Measurements from ENCODE around the gene ATP2C1.

ATP2C1 gene

DNA sequence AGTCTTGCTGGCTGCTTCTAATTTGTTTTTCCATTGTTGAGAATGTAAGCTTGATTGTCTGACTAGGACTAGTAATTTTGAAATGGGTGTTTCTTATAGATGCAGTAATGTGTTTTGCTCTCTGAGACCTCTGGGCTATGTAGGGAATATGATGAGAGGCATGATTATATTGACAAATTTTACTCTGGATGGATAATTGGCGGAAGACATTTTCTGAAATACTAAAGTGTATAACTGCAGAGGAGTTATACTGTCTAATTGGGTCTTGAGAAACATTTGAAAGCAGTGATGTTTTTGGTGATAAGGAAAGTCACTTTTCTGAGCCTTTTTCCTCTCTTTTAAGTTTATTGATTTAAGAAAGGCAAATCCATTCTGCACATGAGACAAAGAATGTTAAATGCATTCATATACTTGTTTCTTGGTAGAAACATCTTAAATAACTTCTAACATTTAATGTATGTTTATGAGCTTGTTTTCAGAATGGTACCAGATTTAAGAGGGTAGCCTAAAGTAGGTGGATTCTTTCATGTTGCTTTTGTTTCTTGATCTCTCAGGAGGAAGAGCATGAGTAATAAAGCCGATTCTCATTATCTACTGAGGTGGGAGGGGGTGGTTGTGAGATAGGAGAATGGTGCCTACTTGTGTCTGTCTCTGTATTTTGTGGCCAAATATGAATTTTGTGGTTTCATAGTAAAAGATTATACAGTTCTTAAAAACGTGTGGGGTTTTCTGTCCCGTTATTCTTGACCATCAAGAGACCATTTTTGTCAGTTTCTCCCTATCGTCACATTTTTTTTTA, 2.0 kb downstream of the ATP2C1 start:
- DNase-seq: no peak

DNA sequence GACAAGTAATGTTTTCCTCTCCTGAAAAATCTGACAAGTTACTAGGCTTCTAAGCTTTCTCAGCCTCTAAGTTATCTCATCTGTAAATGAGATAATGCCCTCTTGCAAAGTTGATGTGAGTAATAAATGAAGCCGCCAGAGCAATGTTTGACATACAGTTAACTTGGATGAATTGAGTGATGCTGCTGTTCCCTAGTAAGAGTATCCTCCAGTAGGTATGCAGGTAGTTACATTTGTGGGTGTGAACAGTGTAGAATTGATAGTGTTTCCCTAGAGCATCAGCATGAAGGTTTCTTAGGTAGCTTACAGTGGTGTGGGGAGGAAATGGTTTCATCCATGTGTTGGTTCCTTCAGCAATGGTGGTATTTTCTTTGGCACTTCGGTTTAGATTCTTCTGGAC, 3.4 kb downstream of the ATP2C1 start:
- no peak for DNase-seq

DNA sequence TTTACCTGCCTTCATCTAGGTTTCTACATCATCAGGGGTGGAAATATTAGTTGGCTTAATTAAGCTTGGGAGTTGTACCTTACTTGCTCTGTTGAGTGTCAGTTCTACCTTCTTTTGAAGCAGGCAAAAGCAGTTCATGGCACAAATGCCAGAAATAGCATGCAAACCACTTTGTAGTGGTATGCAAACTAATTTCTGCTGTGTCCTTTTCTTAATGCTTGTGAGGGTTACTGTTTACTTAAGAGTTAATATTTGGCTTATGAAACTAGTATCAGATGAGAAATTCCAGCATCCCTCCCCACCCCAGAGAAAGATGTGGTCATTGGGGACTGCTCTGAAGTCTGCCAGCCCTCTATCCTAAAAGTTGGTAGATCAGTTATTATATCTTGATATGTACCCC, 7.1 kb downstream of the ATP2C1 start:
- no peak for DNase-seq

DNA sequence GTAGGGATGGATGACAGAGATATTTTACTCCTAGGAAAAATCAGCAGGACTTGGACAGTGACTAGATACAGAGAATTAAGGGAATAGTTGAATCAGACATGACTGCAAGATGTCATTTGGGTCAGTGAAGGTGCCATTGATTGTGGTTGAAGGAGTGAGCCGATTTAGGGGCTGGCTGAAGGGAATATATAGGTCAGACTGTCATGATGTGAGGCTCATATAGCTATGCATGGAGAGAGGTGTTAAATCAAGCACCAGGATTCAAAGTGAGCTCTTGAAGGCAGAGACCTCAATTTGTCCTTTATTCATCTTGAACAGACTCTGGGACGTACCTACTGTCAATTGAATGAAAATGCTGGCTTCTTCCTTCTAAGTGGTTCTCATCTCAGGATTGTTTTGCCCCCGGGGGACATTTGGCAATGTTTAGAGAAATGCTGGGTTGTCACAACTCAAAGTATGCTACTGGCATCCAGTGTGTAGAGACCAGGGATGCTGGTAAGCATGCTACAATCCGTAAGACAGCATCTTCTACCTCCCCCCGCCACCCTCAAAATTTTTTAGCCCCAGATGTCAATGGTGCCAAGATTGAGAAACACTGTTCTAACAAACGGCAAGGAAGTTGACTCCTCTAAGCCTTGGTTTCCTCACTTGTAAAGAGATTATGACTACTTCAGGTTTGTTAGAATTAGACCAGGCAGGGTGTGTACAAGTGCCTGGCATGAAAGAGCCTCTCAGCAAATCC, 7.8 kb downstream of the ATP2C1 start:
- DNase-seq: no peak

DNA sequence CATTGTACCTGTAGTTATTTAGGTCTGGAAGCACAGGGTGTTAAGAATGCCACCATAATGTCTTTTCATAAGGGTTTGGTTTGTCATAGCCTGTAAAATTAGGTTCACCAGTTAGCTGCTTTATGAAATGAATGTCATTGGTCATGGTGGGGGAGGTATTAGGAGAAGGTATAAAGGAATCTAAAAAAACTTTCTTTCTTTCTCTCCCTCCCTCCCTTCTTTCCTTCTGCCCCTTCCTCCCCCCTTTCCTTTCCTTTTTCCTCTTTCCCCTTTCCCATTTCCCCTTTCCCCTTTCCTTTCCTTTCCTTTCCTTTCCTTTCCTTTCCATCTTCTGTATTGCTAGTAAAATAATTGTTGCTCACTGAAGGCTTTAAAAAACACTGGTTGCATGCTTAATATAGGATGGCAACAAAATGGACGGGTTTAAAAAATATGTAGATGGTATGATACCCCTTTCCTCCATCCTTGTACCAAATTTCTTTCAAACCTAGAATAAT, 9.6 kb downstream of the ATP2C1 start:
- no peak for DNase-seq

DNA sequence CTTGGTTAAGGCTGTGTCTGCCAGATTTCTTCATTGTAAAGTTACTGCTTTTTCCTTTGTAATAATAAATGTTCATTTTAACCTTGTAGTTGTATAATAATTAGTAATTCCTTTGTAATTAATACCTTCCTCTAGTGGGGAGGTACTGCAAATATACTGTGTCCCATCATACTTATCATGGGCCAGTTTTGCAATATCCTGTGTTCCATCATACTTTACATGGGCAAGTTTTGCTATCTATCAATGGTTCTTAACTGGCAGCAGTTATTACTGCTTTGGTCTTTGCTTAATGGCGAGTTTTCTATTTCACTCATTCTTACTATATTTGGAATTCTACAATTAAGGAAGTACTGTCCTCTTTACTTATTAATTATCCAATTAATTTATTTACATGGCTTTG, 10.6 kb downstream of the ATP2C1 start:
- no peak for DNase-seq

DNA sequence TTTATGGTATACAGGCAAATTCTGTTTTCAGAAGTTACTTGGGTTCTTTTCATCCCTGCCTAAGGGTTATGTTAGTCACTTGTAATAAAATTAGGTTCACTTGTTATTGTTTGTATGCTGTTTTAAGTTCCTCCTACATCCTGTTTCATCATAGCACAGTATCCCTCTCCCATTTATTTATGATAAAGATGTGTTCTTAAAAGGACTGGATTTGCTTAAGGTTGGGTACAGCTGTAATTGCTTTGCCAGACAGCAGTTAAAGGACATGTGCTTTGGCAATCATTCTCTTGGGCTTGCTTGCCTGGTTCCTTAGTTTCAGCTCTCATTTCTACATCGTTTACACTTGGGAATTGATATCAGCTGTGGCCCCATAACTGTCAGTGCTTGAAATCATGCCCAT, 11.7 kb downstream of the ATP2C1 start:
- DNase-seq: no peak

DNA sequence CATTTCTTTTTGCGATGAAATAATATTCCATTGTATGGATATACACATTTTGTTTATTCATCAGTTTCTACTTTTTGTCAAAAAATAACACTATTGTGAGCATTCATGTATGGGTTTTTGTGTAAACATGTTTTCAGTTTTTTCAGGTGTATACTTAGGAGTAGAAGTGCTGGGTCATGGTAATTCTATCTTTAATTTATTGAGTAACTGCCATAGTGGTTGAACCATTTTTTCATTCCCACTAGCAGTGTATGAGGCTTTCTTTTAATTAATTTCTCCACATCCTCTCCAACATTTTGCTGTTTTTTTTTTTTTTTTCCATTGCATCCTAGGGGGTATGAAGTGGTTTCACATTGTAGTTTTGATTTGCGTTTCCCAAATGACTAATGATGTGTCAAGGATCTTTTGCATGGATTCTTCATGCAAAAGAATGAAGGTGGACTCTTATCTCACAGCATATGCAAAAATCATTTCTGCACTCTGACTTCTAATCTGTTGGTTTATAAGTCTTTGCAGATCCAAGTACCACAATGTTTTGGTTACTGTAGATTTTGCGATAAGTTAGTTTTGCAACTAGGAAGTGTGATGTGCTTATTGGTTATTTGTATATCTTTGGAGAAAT, 12.6 kb downstream of the ATP2C1 start:
- DNase-seq: no peak

DNA sequence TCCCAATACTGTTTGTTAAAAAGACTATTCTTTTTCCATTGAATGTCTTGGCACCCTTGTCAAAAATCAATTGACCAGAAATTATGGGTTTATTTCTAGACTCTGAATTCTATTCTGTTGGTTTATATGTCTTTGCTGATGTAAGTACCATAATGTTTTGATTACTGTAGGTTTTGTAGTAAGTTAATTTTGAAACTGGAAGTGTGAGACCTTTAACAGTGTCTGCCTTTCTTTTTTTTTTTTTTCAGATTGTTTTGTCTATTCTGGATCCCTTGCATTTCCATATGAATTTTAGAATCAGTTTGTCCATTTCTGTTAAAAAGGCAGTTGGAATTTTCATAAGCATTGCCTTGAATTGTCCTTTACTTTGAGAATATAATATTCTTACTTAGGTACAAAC, 13.6 kb downstream of the ATP2C1 start:
- no peak for DNase-seq

DNA sequence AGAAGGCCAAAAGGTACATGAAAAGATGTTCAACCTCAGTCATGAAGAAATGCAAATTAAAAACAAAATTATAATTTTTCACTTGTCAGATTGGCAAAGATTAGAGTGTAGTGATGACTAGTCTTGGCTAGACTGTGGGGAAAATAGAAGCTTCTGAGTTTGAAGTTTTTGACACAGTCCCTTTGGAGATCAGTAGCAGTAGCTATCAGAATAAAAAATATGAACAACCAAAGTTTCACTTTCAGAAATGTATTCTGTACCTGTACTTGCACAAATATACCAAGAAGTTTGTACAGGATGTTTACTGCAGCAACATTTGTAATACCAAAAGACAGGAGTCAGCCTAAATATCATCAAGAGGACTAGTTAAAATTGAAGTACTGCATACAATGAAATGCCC, 14.1 kb downstream of the ATP2C1 start:
- no peak for DNase-seq

DNA sequence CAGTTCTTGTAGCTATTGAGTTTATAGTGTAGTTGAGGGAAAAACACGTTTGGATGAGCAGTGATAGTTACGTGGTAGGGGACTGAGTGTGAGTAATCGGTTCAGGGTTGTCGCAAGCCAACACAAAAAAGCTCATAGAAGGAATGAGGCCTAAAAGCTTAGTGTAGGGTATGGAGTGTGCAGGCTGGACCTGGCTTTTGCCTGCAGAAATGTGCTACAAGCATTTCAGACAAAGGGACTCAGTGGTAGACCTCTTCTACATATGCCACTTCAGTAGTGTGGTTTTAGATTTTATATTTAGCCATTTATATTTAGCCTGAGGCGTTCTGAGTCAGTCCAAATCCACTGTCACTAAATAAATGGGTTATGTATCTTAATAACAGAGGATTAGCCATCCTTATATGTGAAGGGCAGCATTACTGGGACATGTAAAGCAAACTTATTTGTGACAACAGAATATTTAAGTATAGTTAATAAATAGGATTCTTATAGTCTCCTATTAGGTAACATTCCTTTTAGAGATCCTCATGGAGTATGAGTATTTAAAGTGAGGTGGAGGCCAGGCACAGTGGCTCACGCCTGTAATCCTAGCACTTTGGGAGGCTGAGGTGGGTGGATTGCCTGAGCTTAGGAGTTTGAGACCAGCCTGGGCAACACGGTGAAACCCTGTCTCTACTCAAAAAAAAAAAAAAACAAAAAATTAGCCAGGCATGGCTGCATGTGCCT, 21.8 kb downstream of the ATP2C1 start:
- no peak for DNase-seq

DNA sequence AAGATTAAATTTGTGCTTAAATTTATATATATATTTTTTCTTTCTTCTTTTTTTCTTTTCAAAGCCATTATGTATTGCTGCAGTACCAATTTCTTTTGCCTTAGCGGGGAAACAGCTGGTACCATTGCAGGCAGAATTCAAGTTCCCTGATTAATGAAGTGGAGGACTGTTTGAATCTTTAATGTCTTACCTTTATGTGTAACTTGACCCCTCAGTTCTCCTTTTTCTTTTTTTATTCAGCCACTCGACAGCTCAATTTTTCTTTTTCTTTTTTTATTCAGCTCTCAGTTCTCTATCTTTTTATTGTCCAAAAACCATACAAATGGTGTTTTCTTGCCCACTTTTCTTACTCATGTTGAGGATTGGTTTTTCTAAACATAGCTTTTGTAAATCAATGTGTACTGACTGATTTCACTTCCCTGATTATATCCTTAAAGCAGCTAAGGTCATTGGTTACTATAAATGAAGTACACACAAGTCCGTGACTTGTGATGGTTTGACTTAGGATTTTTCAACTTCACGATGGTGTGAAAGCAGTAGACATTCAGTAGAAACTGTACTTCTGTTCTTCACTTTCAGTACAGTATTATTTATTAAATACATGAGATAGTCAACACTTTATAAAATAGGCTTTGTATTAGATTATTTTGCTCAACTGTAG, 22.8 kb downstream of the ATP2C1 start:
- DNase-seq: no peak

DNA sequence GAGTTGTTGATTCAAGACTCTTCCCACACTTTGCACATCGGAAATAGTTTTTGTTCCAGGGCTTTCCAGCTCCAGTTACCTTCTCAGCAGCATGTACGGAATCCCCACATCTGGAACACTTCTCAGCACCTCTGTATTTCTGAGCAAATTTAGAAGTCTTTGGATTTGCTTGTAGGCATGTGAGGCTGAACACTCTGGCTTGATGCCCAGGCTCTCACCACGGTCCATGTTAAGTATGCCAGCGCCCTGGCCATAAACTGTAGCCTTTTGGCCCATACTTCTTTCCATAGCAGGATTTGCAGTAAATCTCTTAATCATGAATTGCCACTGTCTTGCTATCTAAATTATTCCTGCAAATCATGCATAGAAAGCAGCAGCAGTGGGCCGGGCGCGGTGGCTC, 24.4 kb downstream of the ATP2C1 start:
- no peak for DNase-seq

DNA sequence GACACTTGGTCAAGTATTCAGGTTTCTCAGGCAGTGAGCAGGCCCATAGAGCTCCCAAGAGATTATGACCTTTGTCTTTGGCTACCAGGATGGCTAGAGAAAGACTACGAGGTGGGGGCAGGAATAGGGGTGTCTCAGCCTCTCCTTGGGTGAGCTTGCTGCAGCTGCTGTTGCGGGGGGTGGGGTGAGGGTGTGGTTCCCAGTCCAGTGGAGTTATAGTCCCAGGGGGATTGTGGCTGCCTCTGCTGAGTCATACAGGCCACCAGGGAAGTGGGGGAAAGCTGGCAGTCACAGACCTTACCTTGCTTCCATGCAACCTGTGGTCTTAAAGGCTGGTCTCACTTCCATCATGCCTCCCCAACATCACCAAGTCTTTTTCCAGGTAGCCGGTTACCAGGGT, 31.7 kb downstream of the ATP2C1 start:
- no peak for DNase-seq

DNA sequence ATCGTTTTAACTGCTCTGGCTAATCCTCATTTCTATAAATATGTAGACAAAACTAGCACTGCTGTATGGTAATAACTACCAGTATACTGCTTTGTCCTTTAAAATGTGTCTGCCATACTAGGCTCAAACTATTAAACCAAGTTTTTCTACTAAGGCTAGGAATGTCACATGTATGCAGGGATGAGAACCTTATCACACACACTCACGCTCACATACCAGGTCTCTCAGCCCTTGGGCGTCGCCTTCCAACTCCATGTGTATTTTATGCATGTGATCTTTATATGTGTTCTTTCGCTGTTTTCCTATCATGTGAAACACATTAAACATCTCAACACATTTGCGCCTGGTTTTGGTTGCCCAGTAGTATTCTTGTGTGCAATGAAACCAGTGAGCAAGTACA, 32.6 kb downstream of the ATP2C1 start:
- no peak for DNase-seq

DNA sequence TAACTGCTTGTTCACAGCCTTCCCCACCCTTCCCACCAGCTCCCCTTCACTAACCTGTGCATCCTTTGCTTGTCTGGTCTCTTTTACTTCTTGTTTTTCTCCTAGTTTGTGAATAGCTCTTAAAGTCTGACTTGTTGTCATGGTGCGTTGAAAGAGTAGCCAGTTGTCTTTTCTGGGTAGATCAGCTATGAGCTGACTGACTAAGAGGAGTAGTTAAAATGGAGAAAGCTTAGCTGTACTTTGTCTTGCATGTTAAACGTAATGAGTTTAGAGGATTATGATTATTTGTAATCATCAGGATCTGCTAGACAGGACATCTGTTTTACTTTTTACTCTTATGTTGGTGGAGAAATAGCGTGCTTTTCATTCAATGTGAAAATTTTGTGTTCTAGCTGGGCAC, 35.9 kb downstream of the ATP2C1 start:
- DNase-seq: no peak

DNA sequence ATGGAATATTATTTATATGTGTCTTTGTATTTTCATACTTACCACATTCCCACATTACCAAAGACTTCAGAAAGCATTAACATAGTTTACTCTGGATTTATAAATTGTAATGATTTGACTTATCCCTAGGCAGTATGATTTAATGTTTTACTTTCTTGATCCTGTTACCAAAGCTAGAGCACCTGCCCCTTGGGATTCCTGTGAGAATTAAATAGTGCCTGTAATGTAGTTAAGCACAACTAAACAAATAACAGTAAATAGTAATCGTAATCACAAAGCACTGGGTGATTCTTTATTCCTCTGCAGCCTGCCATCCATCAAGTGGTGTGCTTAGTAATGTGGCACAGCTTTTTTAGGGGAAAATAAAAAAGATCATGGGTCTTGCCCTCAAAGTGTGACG, 39.1 kb downstream of the ATP2C1 start:
- no peak for DNase-seq

DNA sequence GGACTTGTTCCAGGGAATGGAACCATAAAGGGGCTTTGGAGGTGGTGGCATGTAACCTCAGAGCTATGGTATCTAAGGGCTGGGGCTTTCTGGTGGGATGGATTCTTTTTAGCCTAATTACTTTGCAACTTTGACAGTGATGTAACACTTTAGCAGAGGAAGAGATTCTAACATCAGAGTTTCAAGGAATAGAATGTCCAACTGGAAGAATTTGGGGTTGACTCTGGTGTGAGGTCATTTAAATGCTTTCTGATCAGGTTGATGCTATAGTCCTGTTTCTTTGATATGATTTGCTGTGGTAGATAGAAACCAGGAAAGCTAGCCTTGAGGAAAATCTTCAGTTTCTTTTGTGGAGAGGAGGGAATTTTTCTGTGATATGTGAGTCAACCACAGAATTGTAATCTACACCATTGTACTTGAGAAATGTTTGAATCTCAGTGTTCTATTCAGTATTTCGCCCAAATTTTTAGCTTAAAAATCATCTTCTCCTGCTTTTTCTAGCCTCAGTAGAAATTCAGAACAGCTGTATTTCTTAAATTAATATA, 40.0 kb downstream of the ATP2C1 start:
- DNase-seq: no peak

DNA sequence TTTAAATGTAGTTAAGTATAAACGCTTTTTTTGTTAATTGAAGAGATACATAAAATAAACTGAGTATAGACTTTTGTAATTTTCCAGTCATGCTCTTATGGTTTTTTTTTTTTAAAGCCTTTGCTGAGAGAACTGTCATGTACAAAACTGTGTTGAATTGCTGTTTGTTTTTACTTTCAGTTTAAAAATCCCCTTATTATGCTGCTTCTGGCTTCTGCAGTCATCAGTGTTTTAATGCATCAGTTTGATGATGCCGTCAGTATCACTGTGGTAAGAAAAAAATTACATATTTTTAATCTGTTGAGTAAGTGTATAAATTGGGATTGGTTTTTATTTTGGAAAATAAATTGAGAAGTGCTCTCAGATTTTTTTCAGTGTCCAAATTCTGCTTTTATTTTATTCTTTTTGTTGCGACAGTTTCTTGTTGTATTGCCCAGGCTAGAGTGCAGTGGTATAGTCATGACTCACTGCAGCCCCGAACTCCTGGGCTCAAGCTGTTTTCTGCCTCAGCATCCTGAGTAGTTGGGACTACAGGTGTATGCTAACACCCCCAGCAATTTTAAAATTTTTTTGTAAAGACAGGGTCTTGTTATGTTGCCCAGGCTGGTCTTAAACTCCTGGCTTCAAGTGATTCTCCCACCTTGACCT, 40.7 kb downstream of the ATP2C1 start:
- no peak for DNase-seq

DNA sequence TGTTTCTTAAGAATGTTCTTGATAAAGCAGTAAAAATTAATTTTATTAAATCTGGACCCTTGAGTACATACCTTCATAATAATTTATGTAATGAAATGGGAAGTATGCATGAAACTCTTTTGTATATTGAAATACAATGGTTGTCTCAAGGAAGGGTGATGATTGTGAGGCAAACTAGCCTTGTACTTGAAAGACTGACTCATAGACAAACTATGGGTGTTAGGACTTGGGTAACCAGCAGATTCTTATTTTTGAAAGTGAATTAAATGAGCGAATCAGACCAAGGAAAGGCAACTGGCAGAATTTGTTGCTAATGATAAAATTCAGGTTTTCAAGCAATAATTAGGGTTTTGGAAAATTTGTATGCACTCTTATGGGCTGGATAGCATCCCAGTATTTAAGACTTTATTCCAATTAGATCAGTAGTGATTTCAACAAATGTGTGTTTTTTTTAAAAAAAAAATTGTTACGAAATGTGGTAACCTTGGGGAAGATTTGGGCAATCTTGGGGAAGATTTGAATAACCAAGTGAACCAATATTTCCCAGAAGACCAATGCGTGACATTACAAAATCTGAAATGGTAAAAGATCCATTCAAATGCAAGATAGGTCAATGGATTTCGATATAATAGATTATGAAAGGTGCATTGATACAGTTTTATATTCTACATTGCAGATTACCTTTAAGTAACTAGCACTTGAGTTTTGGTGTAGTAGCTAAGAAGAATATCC, 42.0 kb downstream of the ATP2C1 start:
- no peak for DNase-seq

DNA sequence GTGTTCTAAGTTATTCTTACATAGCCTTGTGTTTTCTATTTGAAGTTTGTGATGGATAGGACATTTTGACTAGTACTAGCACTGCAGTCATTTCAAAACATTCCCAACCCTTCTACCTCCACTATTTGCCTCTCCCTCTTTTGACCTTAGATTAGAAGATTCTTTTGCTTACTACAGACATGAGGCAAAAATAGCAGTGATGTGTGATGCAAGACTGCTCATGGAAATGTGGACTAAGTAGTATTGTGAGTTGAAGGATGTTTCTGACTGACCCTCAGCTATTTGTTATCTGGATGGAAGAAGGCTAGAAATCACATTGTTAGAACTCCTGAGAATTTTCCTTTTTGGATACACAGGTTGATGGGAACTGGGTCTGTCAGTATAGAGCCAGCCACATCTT, 45.9 kb downstream of the ATP2C1 start:
- DNase-seq: no peak
